Duodenal mucosa (tissue), 2 donors: ENCODE data around the gene SULT4A1.

Experiments
- H3K27ac ChIP-seq: one replicate; pipeline ENCODE4 v1.7.0; 2013; ENCODE audit warnings: low read depth, low read length
- H3K27me3 ChIP-seq, 2 donors: one replicate each; pipeline ENCODE4 v1.7.0; 2013; ENCODE audit warnings: low read length in 2 of 2, control low read depth in 1 of 2; ENCODE audit not compliant: insufficient read depth in 2 of 2, control insufficient read depth in 1 of 2
- H3K36me3 ChIP-seq, 2 donors: one replicate each; pipeline ENCODE4 v1.7.0; 2013; ENCODE audit warnings: low read length in 2 of 2, control low read depth in 1 of 2; ENCODE audit not compliant: insufficient read depth in 2 of 2, control insufficient read depth in 1 of 2
- H3K4me1 ChIP-seq, 2 donors: one replicate each; pipeline ENCODE4 v1.7.0; 2013; ENCODE audit warnings: low read length in 2 of 2, control low read depth in 1 of 2; ENCODE audit not compliant: insufficient read depth in 2 of 2, control insufficient read depth in 1 of 2
- H3K4me3 ChIP-seq, 2 donors: one replicate each; pipeline ENCODE4 v1.7.0; 2013; ENCODE audit warnings: low read length in 2 of 2, low read depth in 1 of 2
- H3K9ac ChIP-seq, 2 donors: one replicate each; pipeline ENCODE4 v1.7.0; 2013; ENCODE audit warnings: low read length in 2 of 2, low read depth in 1 of 2
- H3K9me3 ChIP-seq, 2 donors: one replicate each; pipeline ENCODE4 v1.7.0; 2013; ENCODE audit warnings: low read length in 2 of 2, control low read depth in 1 of 2; ENCODE audit not compliant: control insufficient read depth in 1 of 2

The SULT4A1 gene

DNA sequence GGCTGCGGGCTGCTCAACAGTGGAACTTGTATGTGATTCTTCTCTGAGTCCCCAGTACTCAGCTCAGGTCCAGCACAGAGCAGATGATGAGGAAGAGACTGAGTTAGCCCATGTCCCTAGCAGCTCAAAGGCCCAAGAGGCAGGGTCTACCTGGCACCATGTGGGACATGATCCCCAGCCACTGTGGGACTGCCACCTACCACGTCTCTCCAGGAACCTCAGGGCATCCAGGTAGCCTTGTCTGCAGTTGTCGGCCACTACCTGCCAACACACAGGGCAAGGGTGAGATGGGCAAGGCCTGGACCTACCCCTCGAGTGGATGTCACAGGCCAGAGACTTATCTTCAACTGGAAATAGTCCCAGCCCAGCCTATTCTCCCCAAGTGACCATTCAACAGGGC, 25.1 kb upstream of the SULT4A1 start:
- H3K36me3 ChIP-seq: no peaks in the 10 kb centered on the region

DNA sequence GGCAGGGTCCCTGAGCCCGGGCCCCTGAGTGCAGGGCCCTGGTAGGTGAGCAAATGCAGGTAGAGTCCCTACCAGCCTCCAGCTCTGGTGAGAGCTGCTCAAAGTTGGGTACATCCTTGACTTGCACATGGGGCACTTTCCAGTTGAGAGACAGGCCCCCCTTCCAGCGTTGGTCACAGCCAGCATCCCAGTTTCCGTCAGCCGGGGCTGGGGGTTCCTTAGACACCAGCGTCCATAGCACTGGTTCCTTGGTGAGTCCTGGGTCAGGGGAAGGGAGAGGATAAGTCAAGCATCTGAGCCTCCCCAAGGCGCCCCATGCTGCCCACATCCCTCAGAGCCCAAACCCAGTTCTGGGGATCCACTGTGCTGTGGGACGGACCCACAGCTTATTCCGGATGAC, 23.9 kb upstream of the SULT4A1 start:
- H3K4me3 ChIP-seq: no peak overlapping the region
- H3K4me1 ChIP-seq: peaks cover 0 to 10% of the 10 kb centered on the region in 2 donors
- H3K27me3 ChIP-seq: peaks cover 24 to 25% of the 10 kb centered on the region in 2 donors
- no peak overlapping the region for H3K27ac ChIP-seq
- no peaks in the 10 kb centered on the region for H3K36me3 ChIP-seq
- H3K9me3 ChIP-seq: no peaks in the 10 kb centered on the region
- no peak overlapping the region for H3K9ac ChIP-seq

More for the DNA sequence above, 25.1 kb upstream of the SULT4A1 start:
- no peak overlapping the region for H3K9ac ChIP-seq
- H3K27me3 ChIP-seq: peaks cover 34 to 37% of the 10 kb centered on the region in 2 donors
- H3K4me3 ChIP-seq: no peak overlapping the region
- no peak overlapping the region for H3K27ac ChIP-seq
- H3K4me1 ChIP-seq: peaks cover 0 to 10% of the 10 kb centered on the region in 2 donors
- H3K9me3 ChIP-seq: no peaks in the 10 kb centered on the region

DNA sequence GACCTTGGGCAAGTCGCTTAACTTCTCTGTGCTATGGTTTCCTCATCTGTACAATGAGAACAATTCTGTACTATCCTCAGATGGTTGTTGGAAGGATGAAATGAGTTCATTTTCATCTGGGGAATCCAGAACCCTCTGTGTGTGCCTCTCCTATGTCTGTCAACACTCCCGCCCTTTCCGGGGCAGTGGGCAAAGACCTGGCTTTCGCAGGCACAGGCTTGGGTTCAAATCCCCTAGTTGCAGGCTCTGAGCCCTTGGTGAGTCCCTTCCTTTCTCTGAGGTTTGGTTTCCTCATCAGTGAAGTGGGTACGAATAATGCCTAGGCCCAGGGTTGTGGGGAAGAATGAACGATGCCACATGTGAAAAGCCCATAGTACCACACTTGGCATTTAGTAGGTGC, 23.5 kb upstream of the SULT4A1 start:
- H3K27ac ChIP-seq: no peak overlapping the region
- H3K4me3 ChIP-seq: no peak overlapping the region
- H3K9me3 ChIP-seq: no peaks in the 10 kb centered on the region
- peaks cover 20 to 21% of the 10 kb centered on the region in 2 donors for H3K27me3 ChIP-seq
- H3K4me1 ChIP-seq: peaks cover 0 to 10% of the 10 kb centered on the region in 2 donors
- H3K36me3 ChIP-seq: no peaks in the 10 kb centered on the region
- no peak overlapping the region for H3K9ac ChIP-seq

DNA sequence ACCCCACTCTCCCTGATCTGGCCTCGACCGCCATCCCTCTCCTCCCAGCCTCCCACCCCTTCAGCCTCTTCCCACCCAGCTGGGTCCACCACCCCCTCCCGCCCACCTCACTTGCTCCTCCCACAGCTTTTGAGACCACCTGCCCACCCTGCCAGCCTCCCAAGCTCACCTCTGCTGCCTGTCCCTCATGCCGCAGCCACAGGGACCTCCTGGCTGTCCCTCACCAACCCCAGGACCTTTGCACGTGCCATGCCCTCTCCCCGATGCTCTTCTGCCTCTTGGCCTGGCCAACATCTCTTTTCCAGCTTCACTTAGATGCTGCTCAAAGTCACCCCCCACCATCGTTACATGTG, 23.0 kb upstream of the SULT4A1 start:
- Histone ChIP-seq H3K4me3 (no peak overlapping the region), H3K27me3 (peaks cover 16% of the 10 kb centered on the region in 2 donors), H3K36me3 (no peaks in the 10 kb centered on the region), H3K4me1 (peaks cover 0 to 10% of the 10 kb centered on the region in 2 donors), H3K9ac (no peak overlapping the region), H3K9me3 (no peaks in the 10 kb centered on the region), H3K27ac (no peak overlapping the region)

DNA sequence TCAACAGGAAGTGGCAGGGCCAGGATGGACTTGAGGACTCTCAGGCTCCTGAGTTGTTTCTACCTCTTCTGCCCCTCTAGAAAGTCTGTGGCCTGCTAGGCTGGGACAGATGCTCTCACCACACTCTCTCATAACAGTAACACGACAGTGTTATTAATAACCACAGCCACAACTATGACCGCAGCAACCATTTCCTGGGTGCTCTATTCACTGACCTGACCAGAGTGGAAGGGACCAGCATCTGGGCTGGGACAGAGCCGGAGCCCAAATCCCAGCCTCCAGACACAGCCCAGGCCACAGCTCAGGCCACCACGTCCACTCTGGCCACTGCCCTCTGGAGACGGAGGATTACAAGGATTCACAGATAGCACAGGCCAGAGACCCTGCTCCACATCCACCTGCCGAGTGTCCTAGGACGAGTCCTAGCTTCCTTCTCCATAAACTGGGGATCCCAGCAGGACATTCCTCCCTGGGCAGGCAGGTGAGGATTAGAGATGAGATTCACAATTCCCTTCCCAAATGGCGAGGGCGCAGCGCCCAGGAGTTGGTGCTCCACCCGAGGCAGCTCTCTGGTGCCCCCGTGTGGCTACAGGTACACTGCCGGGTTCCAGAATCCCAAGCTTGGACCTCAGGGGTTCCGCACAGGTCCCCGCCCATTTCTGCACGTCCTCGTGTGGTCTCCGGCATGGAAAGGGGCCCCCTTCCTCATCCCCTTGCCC, 22.4 kb upstream of the SULT4A1 start:
- Histone ChIP-seq H3K27me3 (peaks cover 10 to 11% of the 10 kb centered on the region in 2 donors), H3K4me3 (no peak overlapping the region), H3K9me3 (no peaks in the 10 kb centered on the region), H3K36me3 (no peaks in the 10 kb centered on the region), H3K27ac (no peak overlapping the region), H3K9ac (no peak overlapping the region), H3K4me1 (peaks cover 0 to 10% of the 10 kb centered on the region in 2 donors)

DNA sequence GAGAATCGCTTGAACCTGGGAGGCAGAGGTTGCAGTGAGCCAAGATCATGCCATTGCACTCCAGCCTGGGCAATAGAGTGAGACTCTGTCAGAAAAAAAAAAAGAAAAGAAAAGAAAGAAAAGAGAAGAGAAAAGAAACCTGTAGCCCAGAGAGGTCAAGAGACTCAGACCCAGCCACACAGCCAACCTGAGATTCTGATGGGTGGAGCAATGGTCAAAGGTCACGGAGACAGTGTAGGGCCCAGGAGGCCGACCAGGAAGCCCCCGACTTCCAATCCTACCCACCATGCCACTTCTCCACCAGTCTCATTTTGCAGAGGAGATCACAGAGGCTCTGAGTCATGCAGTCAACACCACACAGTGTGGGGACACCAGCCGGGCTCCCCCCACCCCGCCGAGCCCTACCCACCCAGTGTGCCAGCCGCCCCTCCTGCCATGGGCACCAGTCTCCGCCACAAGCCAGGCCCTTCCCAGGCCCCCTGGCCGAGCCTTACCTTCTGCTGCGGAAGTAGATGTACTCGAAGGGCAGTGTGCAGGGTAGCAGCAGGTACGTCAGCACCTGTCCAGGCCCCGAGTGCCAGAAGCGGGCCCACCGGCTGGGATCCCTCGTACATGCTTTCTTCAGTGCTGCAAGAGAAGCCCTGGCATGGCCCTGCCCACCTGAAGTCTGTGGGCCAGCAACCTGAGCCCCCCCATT, 21.6 kb upstream of the SULT4A1 start:
- Histone ChIP-seq H3K9ac (no peak overlapping the region), H3K27me3 (peaks cover 2% of the 10 kb centered on the region in 2 donors), H3K27ac (no peak overlapping the region), H3K4me3 (no peak overlapping the region), H3K9me3 (no peaks in the 10 kb centered on the region), H3K4me1 (peaks cover 0 to 10% of the 10 kb centered on the region in 2 donors), H3K36me3 (no peaks in the 10 kb centered on the region)

DNA sequence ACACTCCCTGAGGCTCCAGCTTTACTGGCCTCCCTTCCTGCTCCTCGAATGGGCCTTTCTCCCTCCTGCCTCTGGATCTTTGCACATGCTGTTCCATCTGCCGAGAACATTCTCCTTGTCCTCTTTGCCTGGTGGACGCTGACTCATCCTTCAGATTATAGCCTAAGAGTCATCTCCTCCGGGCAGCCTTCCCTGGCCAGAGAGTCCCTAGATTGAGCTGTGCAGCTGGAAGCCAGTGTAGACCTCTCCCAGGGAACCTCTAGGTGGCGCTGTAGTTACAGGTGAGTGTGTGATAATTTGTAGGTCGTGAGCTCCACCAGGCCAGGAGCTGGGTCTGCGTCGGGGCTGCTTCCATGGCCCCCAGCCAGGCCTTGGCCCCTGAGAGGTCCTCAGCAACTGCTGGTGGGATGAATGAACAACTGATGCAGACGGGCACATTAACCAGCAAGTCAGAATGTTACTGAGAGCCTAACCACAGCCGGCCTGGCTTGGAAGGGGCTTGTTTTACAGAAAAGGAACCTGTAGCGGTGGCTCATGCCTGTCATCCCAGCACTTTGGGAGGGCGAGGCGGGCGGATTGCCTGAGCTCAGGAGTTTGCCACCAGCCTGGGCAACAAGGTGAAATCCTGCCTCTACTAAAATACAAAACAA, 20.8 kb upstream of the SULT4A1 start:
- Histone ChIP-seq H3K27me3 (no peaks in the 10 kb centered on the region), H3K4me3 (no peak overlapping the region), H3K9me3 (no peaks in the 10 kb centered on the region), H3K4me1 (peaks cover 0 to 10% of the 10 kb centered on the region in 2 donors), H3K36me3 (no peaks in the 10 kb centered on the region), H3K9ac (no peak overlapping the region), H3K27ac (no peak overlapping the region)

DNA sequence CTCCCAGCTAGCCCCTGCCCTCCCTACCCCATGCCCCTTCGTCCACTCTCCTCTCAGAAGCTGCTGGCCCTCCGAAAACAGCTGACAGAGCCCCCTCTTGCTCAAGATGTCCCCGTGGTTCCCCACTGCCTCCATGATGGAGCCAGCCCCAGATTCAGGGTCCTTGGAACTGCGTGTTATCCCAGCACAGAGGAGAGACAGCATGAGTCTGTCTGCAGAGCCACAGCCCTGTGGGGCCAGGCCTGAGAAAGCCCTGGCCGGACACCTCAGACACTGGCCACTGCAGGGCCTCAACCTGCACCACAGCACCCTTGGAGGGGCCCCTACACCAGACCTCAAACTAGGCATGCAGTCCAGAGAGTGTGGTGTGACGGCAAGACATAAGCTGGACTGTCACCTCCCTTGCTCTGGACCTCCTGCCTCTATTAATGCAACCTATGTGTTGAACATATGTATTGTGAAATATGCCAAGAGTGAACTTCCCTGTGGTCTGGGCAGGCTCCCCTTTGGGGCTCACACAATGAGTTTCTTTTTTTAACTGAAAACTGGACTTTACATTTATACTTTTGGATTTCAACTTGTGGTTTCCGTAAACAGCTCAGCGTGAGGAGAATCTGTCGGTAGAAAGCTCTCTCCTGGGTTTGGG, 19.9 kb upstream of the SULT4A1 start:
- peaks cover 0 to 10% of the 10 kb centered on the region in 2 donors for H3K4me1 ChIP-seq
- no peaks in the 10 kb centered on the region for H3K36me3 ChIP-seq
- no peak overlapping the region for H3K27ac ChIP-seq
- no peaks in the 10 kb centered on the region for H3K27me3 ChIP-seq
- H3K4me3 ChIP-seq: no peak overlapping the region
- no peak overlapping the region for H3K9ac ChIP-seq
- no peaks in the 10 kb centered on the region for H3K9me3 ChIP-seq

DNA sequence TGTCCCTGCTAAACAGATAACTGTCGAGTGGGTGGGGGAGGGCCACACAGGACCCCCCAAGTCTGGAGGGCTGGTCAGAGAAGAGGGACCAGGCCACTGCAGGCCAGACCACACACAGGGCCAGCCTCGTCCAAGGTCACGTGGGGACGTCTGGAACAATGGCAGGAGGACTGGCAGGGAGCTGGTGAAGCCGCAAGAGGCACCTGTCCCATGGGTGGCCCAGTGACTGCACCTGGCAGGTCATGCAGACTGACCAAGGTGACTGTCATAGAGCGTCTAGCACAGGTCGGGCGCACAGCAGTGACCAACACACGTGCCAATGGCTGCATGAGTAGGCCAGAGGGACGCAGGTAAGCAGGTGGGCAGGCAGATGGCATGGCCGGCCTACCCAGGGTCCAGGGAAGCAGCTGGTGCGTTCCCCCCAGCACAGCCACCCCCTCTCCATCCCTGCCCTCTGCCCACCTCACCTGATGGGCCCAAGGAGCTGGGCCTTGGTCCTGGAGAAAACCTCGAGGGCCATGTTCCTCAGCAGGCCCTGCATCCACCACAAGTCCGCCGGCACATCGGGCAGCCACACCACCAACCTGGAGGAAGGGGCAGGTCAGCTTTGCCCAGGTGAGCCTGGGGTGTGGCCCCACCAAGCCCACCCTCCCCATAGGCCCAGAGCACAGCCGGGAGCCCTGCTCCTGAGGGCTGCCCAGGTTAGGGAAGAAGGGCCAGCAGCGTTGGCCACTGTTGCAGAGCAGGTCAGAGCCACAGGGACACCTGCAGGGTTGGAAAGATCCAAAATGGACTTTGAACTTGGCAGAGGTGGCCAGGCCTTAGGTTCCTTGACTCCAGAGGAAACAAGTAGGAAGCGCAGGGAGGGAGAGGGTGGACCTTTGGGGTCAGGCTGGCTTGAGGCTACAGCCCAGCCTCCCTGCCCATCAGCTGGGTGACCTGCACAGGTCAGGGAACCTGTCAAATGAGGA, 19.1 kb upstream of the SULT4A1 start:
- Histone ChIP-seq H3K9me3 (no peaks in the 10 kb centered on the region), H3K4me1 (peaks cover 0 to 10% of the 10 kb centered on the region in 2 donors), H3K4me3 (no peak overlapping the region), H3K9ac (no peak overlapping the region), H3K27me3 (peaks cover 6% of the 10 kb centered on the region in 2 donors), H3K27ac (no peak overlapping the region), H3K36me3 (no peaks in the 10 kb centered on the region)
